IMR-90 (cell line): ENCODE measurements around the gene SLC7A6OS. TPM values are rescaled to one million over a fixed set of nuclear protein-coding genes. Genes with fewer than 3 reads are reported as not detected.

Source experiments
- ATAC-seq: fragments of 200-7000 bp; cut with Tn5 transposase; 2 replicates; pipeline ENCODE4 v1.9.1; 2020; ENCODE audit warnings: low read depth, mild to moderate bottlenecking, moderate library complexity
- BruUV-seq: library from RNA; stranded (reverse); fragments of 400-500 nt; replicated peaks from 2 replicates; lab custom pipeline; 2021; lab: Mats Ljungman, UMichigan
- CTCF ChIA-PET: fragments of 300-600 bp; formaldehyde crosslinking; extraction: SDS; loops from one replicate; lab custom pipeline; 2021; ENCODE audit warnings: antibody characterized with exemption; lab: Yijun Ruan, JAX
- POLR2A ChIA-PET: fragments of 300-600 bp; sonication (Branson Sonifier 250); formaldehyde crosslinking; loops from one replicate; lab custom pipeline; 2022; ENCODE audit warnings: antibody characterized with exemption; ENCODE audit not compliant: unreplicated experiment; lab: Charles Lee
- DNase-seq: peaks from one replicate; pipeline ENCODE4 v3.0.0; 2013
- H2AFZ ChIP-seq: replicated peaks from 2 replicates; pipeline ENCODE3; 2013; ENCODE audit warnings: low read length, mild to moderate bottlenecking; ENCODE audit not compliant: poor library complexity
- H2AK5ac ChIP-seq: 2 replicates; pipeline ENCODE4 v1.6.1; 2013; ENCODE audit warnings: low read depth, low read length, inconsistent platforms
- H2AK9ac ChIP-seq: replicated peaks from 2 replicates; pipeline ENCODE3; 2013; ENCODE audit warnings: mild to moderate bottlenecking, low read depth, low read length, moderate library complexity; ENCODE audit not compliant: poor library complexity
- H2BK120ac ChIP-seq: 2 replicates; pipeline ENCODE4 v1.6.1; 2013; ENCODE audit warnings: low read depth, low read length, inconsistent platforms
- H2BK15ac ChIP-seq: 3 replicates; pipeline ENCODE4 v1.6.1; 2013; ENCODE audit warnings: low read depth, low read length, inconsistent platforms
- H2BK20ac ChIP-seq: 2 replicates; pipeline ENCODE4 v1.6.1; 2013; ENCODE audit warnings: low read depth, mild to moderate bottlenecking, inconsistent platforms, low read length, moderate library complexity
- H2BK5ac ChIP-seq: 2 replicates; pipeline ENCODE4 v1.6.1; 2013; ENCODE audit warnings: mild to moderate bottlenecking, low read depth, low read length, inconsistent platforms; ENCODE audit not compliant: poor library complexity, severe bottlenecking
- H3K14ac ChIP-seq: replicated peaks from 2 replicates; pipeline ENCODE4 v1.6.1; 2013; ENCODE audit warnings: low read depth, low read length, inconsistent platforms
- H3K18ac ChIP-seq: 2 replicates; pipeline ENCODE4 v1.6.1; 2013; ENCODE audit warnings: low read depth, low read length, control low read depth
- H3K23ac ChIP-seq: 2 replicates; pipeline ENCODE4 v1.6.1; 2013; ENCODE audit warnings: low read depth, low read length, inconsistent platforms
- H3K27ac ChIP-seq: 2 replicates; pipeline ENCODE4 v1.5.1; 2013; ENCODE audit warnings: mild to moderate bottlenecking, control low read depth, low read length; ENCODE audit not compliant: insufficient read depth
- H3K27me3 ChIP-seq: 2 replicates; pipeline ENCODE4 v1.6.1; 2013; ENCODE audit warnings: low read length; ENCODE audit not compliant: control insufficient read depth, insufficient read depth
- H3K36me3 ChIP-seq: 2 replicates; pipeline ENCODE4 v1.6.1; 2013; ENCODE audit warnings: low read length, mixed read lengths; ENCODE audit not compliant: control insufficient read depth, insufficient read depth
- H3K4ac ChIP-seq: 2 replicates; pipeline ENCODE4 v1.6.1; 2013; ENCODE audit warnings: low read depth, low read length, inconsistent platforms
- H3K4me1 ChIP-seq: 2 replicates; pipeline ENCODE4 v1.6.1; 2013; ENCODE audit warnings: low read length, mixed read lengths; ENCODE audit not compliant: control insufficient read depth, insufficient read depth
- H3K4me2 ChIP-seq: 2 replicates; pipeline ENCODE4 v1.6.1; 2013; ENCODE audit warnings: low read depth, mild to moderate bottlenecking, control low read depth, low read length, moderate library complexity
- H3K4me3 ChIP-seq: 2 replicates; pipeline ENCODE4 v1.5.1; 2013; ENCODE audit warnings: low read depth, mild to moderate bottlenecking, control low read depth, low read length, moderate library complexity; ENCODE audit not compliant: insufficient read depth
- H3K56ac ChIP-seq: 2 replicates; pipeline ENCODE4 v1.6.1; 2013; ENCODE audit warnings: low read length, inconsistent platforms; ENCODE audit not compliant: insufficient read depth; ENCODE audit errors: extremely low read depth
- H3K79me1 ChIP-seq, 2 experiments: 2 replicates each; pipeline ENCODE4 v1.6.1; 2013; ENCODE audit warnings: low read length in 2 of 2, inconsistent platforms in 1 of 2, low read depth in 1 of 2
- H3K9ac ChIP-seq: 2 replicates; pipeline ENCODE4 v1.6.1; 2013; ENCODE audit warnings: low read depth, low read length, control low read depth
- H3K9me1 ChIP-seq: 2 replicates; pipeline ENCODE4 v1.6.1; 2013; ENCODE audit warnings: low read length, inconsistent platforms; ENCODE audit not compliant: insufficient read depth
- H3K9me3 ChIP-seq: 2 replicates; pipeline ENCODE4 v1.6.1; 2013; ENCODE audit warnings: low read length; ENCODE audit not compliant: control insufficient read depth, insufficient read depth
- H4K20me1 ChIP-seq: 2 replicates; pipeline ENCODE4 v1.6.1; 2013; ENCODE audit warnings: low read length, inconsistent platforms; ENCODE audit not compliant: insufficient read depth
- H4K5ac ChIP-seq: 2 replicates; pipeline ENCODE4 v1.6.1; 2013; ENCODE audit warnings: mild to moderate bottlenecking, low read depth, low read length, control low read depth
- H4K8ac ChIP-seq, 2 experiments: 2 replicates each; pipeline ENCODE4 v1.6.1; 2013; ENCODE audit warnings: low read depth in 2 of 2, low read length in 2 of 2, control low read depth in 1 of 2, inconsistent platforms in 1 of 2
- H4K91ac ChIP-seq: 2 replicates; pipeline ENCODE4 v1.6.1; 2013; ENCODE audit warnings: low read depth, low read length, inconsistent platforms; ENCODE audit not compliant: insufficient read depth
- CHD1 ChIP-seq: IDR thresholded peaks from 2 replicates; pipeline ENCODE4 v1.6.1; 2012; ENCODE audit warnings: low read depth, low read length, improper control_type of control experiment
- POLR2A ChIP-seq: IDR thresholded peaks from 2 replicates; pipeline ENCODE4 v1.6.1; 2012; ENCODE audit warnings: mild to moderate bottlenecking, low read depth, low read length
- SMC3 ChIP-seq: fragments of 150-350 bp; IDR thresholded peaks from 2 replicates; pipeline ENCODE4 v1.6.1; 2016; ENCODE audit warnings: low read depth, mild to moderate bottlenecking, antibody characterized with exemption, low read length, moderate library complexity
- USF2 ChIP-seq: fragments of 150-350 bp; IDR thresholded peaks from 2 replicates; pipeline ENCODE4 v1.6.1; 2017; ENCODE audit warnings: mild to moderate bottlenecking, antibody characterized with exemption, low read length, low read depth
- WGBS, 2 experiments: methylation state at CpG; one replicate each; pipeline versions ENCODE4 v1.1.5 to v1.1.7; 2013; ENCODE audit warnings: missing lambda C conversion rate in 2 of 2; ENCODE audit not compliant: insufficient read length in 1 of 2; ENCODE audit errors: extremely low coverage in 2 of 2; 5-methylcytosine and 5-hydroxymethylcytosine counted together
- dilution Hi-C: fragments of 300-500 bp; cut with HindIII; formaldehyde crosslinking; loops from one replicate; pipeline ENCODE4 v1.14.3; 2018; ENCODE audit warnings: low sequenced_read_pairs; ENCODE audit not compliant: unreplicated experiment
- in situ Hi-C: fragments of 300-500 bp; cut with MboI; formaldehyde crosslinking; loops from 3 replicates; pipeline ENCODE4 v1.14.3; 2019; ENCODE audit warnings: low sequenced_read_pairs, inconsistent platforms, mixed read lengths
- intact Hi-C: fragments of 100-400 bp; cut with micrococcal nuclease; formaldehyde crosslinking; loops from 2 replicates; pipeline ENCODE4 v1.10.0; 2022
- polyA plus RNA-seq, 3 experiments: library from polyadenylated mRNA; depleted of rRNA; stranded (reverse); fragments of >200 nt; gene quantifications; 2 replicates each; pipeline ENCODE4 v1.2.3, GENCODE V29; 2012; ENCODE audit warnings: low replicate concordance in 1 of 3
- total RNA-seq: library from RNA; depleted of rRNA; stranded (reverse); fragments of >200 nt; gene quantifications from 2 replicates; pipeline ENCODE4 v1.2.3, GENCODE V29; 2012

SLC7A6OS gene
- total and polyA plus RNA-seq, 2 of the 4 experiments (the other 2 are of a cell fraction): 6.8 to 8.4 TPM

GRCh38 chr16:68284847-68285246 is 25.9 kb downstream of the SLC7A6OS start:
- no peak overlapping the region for H4K91ac ChIP-seq
- dilution Hi-C loops: no loop called here
- no peak overlapping the region for H2BK120ac ChIP-seq
- H2AK5ac ChIP-seq: no peak overlapping the region
- in situ Hi-C loops: no loop called here
- no peak overlapping the region for H3K4me2 ChIP-seq
- no peak overlapping the region for H3K4ac ChIP-seq
- peaks cover 11% of the 10 kb centered on the region for H3K4me1 ChIP-seq
- TF ChIP-seq POLR2A (no peak), SMC3 (no peak), USF2 (no peak), CHD1 (no peak)
- peaks cover 32% of the 10 kb centered on the region for H3K9me1 ChIP-seq
- H3K27me3 ChIP-seq: no peaks in the 10 kb centered on the region
- no peak overlapping the region for H3K4me3 ChIP-seq
- H3K9me3 ChIP-seq: no peaks in the 10 kb centered on the region
- ChIA-PET CTCF (no interaction called here), POLR2A (no interaction called here)
- no CpG with 5 or more reads among the region's 5 CpGs for WGBS, 2 experiments
- H3K56ac ChIP-seq: no peak overlapping the region
- H3K36me3 ChIP-seq: peaks cover 24% of the 10 kb centered on the region
- H2BK5ac ChIP-seq: no peak overlapping the region
- no peak overlapping the region for H2BK15ac ChIP-seq
- H3K18ac ChIP-seq: no peak overlapping the region
- H3K14ac ChIP-seq: no peak overlapping the region
- peaks cover 22 to 92% of the 10 kb centered on the region in 2 experiments for H3K79me1 ChIP-seq
- no peak overlapping the region for H3K9ac ChIP-seq
- no peak overlapping the region for H2BK20ac ChIP-seq
- H4K8ac ChIP-seq: no peak overlapping the region
- intact Hi-C loops: no loop called here
- H3K23ac ChIP-seq: no peak overlapping the region
- peaks cover 77% of the 10 kb centered on the region for H4K20me1 ChIP-seq
- H4K5ac ChIP-seq: no peak overlapping the region
- H2AFZ ChIP-seq: no peak overlapping the region
- DNase-seq (no peak), ATAC-seq (no peak)
- H2AK9ac ChIP-seq: no peak overlapping the region
- no TSS peak for BruUV-seq
- no peak overlapping the region for H3K27ac ChIP-seq
